BLaER1 treated with 17β-estradiol and CSF1 and Interleukin-3, amounts not matched to agents 10 nM and 100 nM (cell line): ENCODE measurements around the gene NYAP1.
A peak's percentile ranks its signal among the peaks of the same experiment; 100 is the strongest.
"Not testable (repeated sequence)": the region's sequence is repeated elsewhere in the genome, so short reads cannot be mapped to it uniquely, and the experiment has no call there.

ENCODE experiments used
- H3K27ac ChIP-seq, 11 experiments: shearing (Covaris generic); formaldehyde crosslinking; 2 replicates each; pipeline ENCODE4 v1.8.1; 2022
- H3K27me3 ChIP-seq, 11 experiments: shearing (Covaris generic); formaldehyde crosslinking; 2 replicates each; pipeline ENCODE4 v1.8.1; 2022
- H3K36me3 ChIP-seq, 11 experiments: shearing (Covaris generic); formaldehyde crosslinking; 2 replicates each; pipeline ENCODE4 v1.8.1; 2022
- H3K4me1 ChIP-seq, 10 experiments: shearing (Covaris generic); formaldehyde crosslinking; 2 replicates each; pipeline ENCODE4 v1.8.1; 2022
- H3K4me2 ChIP-seq, 11 experiments: shearing (Covaris generic); formaldehyde crosslinking; 2 replicates each; pipeline ENCODE4 v1.8.1; 2022
- H3K4me3 ChIP-seq, 10 experiments: shearing (Covaris generic); formaldehyde crosslinking; 2 replicates each; pipeline ENCODE4 v1.8.1; 2022
- H3K9ac ChIP-seq, 11 experiments: shearing (Covaris generic); formaldehyde crosslinking; 2 replicates each; pipeline ENCODE4 v1.8.1; 2022
- H3K9me3 ChIP-seq, 11 experiments: shearing (Covaris generic); formaldehyde crosslinking; replicated peaks in 1 of 11; 2 replicates each; pipeline ENCODE4 v1.8.1; 2022
- H4K20me1 ChIP-seq, 11 experiments: shearing (Covaris generic); formaldehyde crosslinking; 2 replicates each; pipeline ENCODE4 v1.8.1; 2022
- Cebpa-rat ChIP-seq, 11 experiments: shearing (Covaris generic); IDR thresholded peaks; 2 replicates each; pipeline ENCODE4 v1.8.1; 2022

The NYAP1 gene

GRCh38 chr7:100528108-100528866, 44.6 kb downstream of the NYAP1 start:
- not testable (repeated sequence) for H3K27me3 ChIP-seq, H3K27ac ChIP-seq, H3K36me3 ChIP-seq, H4K20me1 ChIP-seq, H3K9ac ChIP-seq, H3K4me3 ChIP-seq
- Histone ChIP-seq H3K4me2 (peak overlapping the region in 2 of 11 experiments; percentile 20 to 24; a peak in 3 of 22 replicates), H3K9me3 (peaks cover 0 to 13% (median 5%) of the 10 kb centered on the region in 11 experiments; a peak in 7 of 22 replicates), H3K4me1 (peaks cover 0 to 15% (median 7%) of the 10 kb centered on the region in 10 experiments; a peak in 13 of 20 replicates)

GRCh38 chr7:100532165-100533022, 48.7 kb downstream of the NYAP1 start:
- H3K36me3 ChIP-seq = no peaks in the 10 kb centered on the region
- no peaks in the 10 kb centered on the region for H4K20me1 ChIP-seq
- no peaks in the 10 kb centered on the region for H3K9me3 ChIP-seq
- no peak overlapping the region for H3K27ac ChIP-seq
- no peak for TF ChIP-seq Cebpa-rat (IDR thresholded peaks at IDR 0.05)
- no peak overlapping the region for H3K4me3 ChIP-seq
- no peaks in the 10 kb centered on the region for H3K27me3 ChIP-seq
- H3K4me2 ChIP-seq = 0 out of 22 replicates have a peak overlapping the region, but pooled peaks of 1 of the 11 experiments have one; percentile 13
- H3K9ac ChIP-seq = no peak overlapping the region
- H3K4me1 ChIP-seq = peaks cover 0 to 12% (median 7%) of the 10 kb centered on the region in 10 experiments; a peak in 13 of 20 replicates

- H3K36me3 ChIP-seq, H3K27ac ChIP-seq, H3K9ac ChIP-seq, H3K4me2 ChIP-seq, H3K9me3 ChIP-seq, H3K27me3 ChIP-seq, H3K4me3 ChIP-seq, H4K20me1 ChIP-seq: not testable (repeated sequence)
- H3K4me1 ChIP-seq = peaks cover 12 to 30% (median 24%) of the 10 kb centered on the region in 10 experiments
These were observed 52.3 kb downstream of the NYAP1 start for GRCh38 chr7:100535982-100536381.

DNA sequence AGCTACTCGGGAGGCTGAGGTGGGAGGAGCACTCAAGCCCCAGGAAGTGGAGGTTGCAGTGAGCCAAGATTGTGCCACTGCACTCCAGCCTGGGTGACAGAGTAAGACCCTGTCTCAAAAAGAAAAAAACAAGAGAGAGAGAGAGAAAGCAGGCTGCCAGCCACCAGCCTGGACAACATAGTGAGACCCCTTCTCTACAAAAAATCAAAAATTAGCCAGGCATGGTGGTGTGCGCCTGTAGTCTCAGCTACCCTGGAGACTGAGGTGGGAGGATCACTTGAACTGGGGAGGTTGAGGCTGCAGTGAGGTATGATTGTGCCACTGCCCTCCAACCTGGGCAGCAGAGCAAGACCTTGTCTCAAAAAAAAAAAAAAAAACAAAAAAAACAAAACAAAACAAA, 53.0 kb downstream of the NYAP1 start:
- H3K27ac ChIP-seq, H3K4me3 ChIP-seq, H4K20me1 ChIP-seq, H3K36me3 ChIP-seq, H3K9me3 ChIP-seq, H3K27me3 ChIP-seq, H3K9ac ChIP-seq, H3K4me2 ChIP-seq: not testable (repeated sequence)
- H3K4me1 ChIP-seq = peaks cover 12 to 32% (median 21%) of the 10 kb centered on the region in 10 experiments

GRCh38 chr7:100538348-100538653, 54.6 kb downstream of the NYAP1 start:
- H3K4me2 ChIP-seq = peak overlapping the region; percentile 73 to 94 (median 90)
- H3K9me3 ChIP-seq = no peaks in the 10 kb centered on the region
- peak overlapping the region in 9 of 11 experiments; percentile 28 to 61 (median 50); a peak in 13 of 22 replicates for H3K9ac ChIP-seq
- H3K36me3 ChIP-seq = no peaks in the 10 kb centered on the region
- H3K27ac ChIP-seq = peak overlapping the region in 3 of 11 experiments; percentile 14 to 36 (median 18); a peak in 2 of 22 replicates
- TF ChIP-seq Cebpa-rat (IDR thresholded peaks at IDR 0.05) = no peak
- peaks cover 12 to 29% (median 18%) of the 10 kb centered on the region in 10 experiments for H3K4me1 ChIP-seq
- H4K20me1 ChIP-seq = no peaks in the 10 kb centered on the region; a peak in 1 of 22 replicates
- H3K27me3 ChIP-seq = no peaks in the 10 kb centered on the region
- peak overlapping the region; percentile 39 to 68 (median 54); a peak in 17 of 20 replicates for H3K4me3 ChIP-seq

- Histone ChIP-seq H3K9ac (peak within 1 kb of the TSS; percentile 59 to 82 (median 75)), H3K4me2 (peak within 1 kb of the TSS; percentile 77 to 100 (median 97)), H3K27me3 (no peaks in the 10 kb centered on the region), H4K20me1 (no peaks in the 10 kb centered on the region; a peak in 1 of 22 replicates), H3K4me3 (peak within 1 kb of the TSS; percentile 66 to 87 (median 75)), H3K27ac (peak within 1 kb of the TSS in 4 of 11 experiments; percentile 46 to 65 (median 58); a peak in 6 of 22 replicates), H3K9me3 (no peaks in the 10 kb centered on the region), H3K4me1 (peaks cover 12 to 29% (median 18%) of the 10 kb centered on the region in 10 experiments), H3K36me3 (no peaks in the 10 kb centered on the region)
- no peak for TF ChIP-seq Cebpa-rat (IDR thresholded peaks at IDR 0.05)
These were observed 55.1 kb downstream of the NYAP1 start, which contains the start of gene AGFG2 for GRCh38 chr7:100538654-100539435. Gene AGFG2, plus strand, starts transcription at chr7:100539203. Its CDS starts 144 bp downstream, at chr7:100539347.

GRCh38 chr7:100539436-100540006, 55.8 kb downstream of the NYAP1 start:
- Histone ChIP-seq H3K4me2 (peak overlapping the region; percentile 77 to 100 (median 97)), H3K4me3 (peak overlapping the region; percentile 66 to 87 (median 75)), H3K27ac (peak overlapping the region in 4 of 11 experiments; percentile 46 to 65 (median 58); a peak in 5 of 22 replicates), H3K9ac (peak overlapping the region; percentile 59 to 82 (median 75)), H3K36me3 (no peaks in the 10 kb centered on the region), H3K9me3 (no peaks in the 10 kb centered on the region), H3K4me1 (peaks cover 12 to 29% (median 19%) of the 10 kb centered on the region in 10 experiments), H3K27me3 (no peaks in the 10 kb centered on the region), H4K20me1 (no peaks in the 10 kb centered on the region; a peak in 1 of 22 replicates)
- TF ChIP-seq Cebpa-rat (IDR thresholded peaks at IDR 0.05) = no peak

GRCh38 chr7:100540073-100540723, 56.5 kb downstream of the NYAP1 start:
- Histone ChIP-seq H3K27me3 (no peaks in the 10 kb centered on the region), H3K4me2 (peak overlapping the region; percentile 77 to 100 (median 97)), H3K9me3 (no peaks in the 10 kb centered on the region), H4K20me1 (no peaks in the 10 kb centered on the region; a peak in 1 of 22 replicates), H3K27ac (no peak overlapping the region), H3K4me1 (peaks cover 18 to 35% (median 25%) of the 10 kb centered on the region in 10 experiments), H3K36me3 (no peaks in the 10 kb centered on the region), H3K9ac (peak overlapping the region; percentile 41 to 82 (median 72); a peak in 20 of 22 replicates), H3K4me3 (peak overlapping the region; percentile 66 to 87 (median 75))
- no peak for TF ChIP-seq Cebpa-rat (IDR thresholded peaks at IDR 0.05)

- H3K27ac ChIP-seq, H3K36me3 ChIP-seq, H3K9ac ChIP-seq, H3K9me3 ChIP-seq, H4K20me1 ChIP-seq, H3K4me3 ChIP-seq, H3K27me3 ChIP-seq: not testable (repeated sequence)
- peaks cover 29 to 46% (median 36%) of the 10 kb centered on the region in 10 experiments for H3K4me1 ChIP-seq
- H3K4me2 ChIP-seq = peak overlapping the region in 5 of 11 experiments; percentile 8 to 100 (median 86); a peak in 3 of 22 replicates
These were observed 57.6 kb downstream of the NYAP1 start for GRCh38 chr7:100541309-100541708.
